ENCODE measurements around the gene ANKRD11.
"Not testable (repeated sequence)": the region's sequence is repeated elsewhere in the genome, so short reads cannot be mapped to it uniquely, and the experiment has no call there.

ANKRD11 gene

GRCh38 chr16:89425523-89425922 lies 64.8 kb downstream of the ANKRD11 start:
- no peak for DNase-seq

- no peak for DNase-seq
These were observed 66.6 kb downstream of the ANKRD11 start for GRCh38 chr16:89423681-89424260.

DNA sequence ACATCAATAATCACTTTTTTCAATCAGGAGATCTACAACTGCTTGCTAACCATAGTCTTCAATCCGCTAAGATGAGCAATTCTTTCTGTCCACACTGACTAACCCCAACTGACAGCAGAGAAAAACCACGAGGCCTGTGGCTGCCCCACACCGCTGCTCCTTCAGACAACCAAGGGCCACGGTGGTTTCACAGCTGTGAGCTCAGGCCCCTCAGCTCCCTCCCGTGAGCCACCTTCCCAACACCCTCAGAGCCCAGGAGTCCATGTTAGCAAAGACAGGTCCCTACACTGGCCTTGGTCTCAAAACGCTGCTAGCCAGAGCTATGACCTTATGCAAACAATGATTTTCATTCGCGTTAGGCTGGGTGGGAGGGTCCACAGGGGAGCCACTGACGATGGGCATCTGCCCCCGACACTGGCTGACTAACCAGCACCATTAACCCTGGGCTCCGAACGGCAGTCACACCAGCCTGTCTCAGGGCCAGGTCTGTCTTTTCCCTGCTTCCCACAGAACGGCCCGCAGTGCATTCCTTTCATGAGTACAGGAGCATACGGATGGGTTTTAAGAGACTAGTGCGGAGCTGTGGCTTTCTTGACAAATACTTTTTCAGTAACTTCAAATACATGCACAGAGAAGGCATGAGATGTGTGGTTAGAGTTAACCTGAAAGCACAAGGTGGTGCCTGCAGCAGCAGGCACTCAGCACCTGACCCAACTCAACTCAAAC lies 67.3 kb downstream of the ANKRD11 start:
- no peak for DNase-seq

DNA sequence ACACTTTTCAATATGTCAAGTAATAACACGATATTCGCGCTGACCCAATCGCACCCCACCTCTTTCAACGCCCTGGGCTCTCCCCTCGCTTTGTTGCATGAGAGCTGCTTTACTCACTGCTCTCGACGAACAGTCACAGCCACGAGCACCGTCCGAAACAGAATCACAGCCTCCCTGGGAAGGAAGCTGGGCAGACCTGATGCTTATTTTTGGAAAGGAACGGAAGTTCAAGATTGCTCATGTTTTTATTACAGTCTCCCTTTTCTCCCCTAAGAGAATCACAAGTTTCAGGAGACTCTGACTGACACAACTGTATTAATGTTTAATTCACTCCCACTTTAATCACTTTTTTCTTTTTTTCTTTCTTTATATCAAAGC lies 67.8 kb downstream of the ANKRD11 start:
- DNase-seq, result no peak

- DNase-seq, result not testable (repeated sequence)
These were observed 69.1 kb downstream of the ANKRD11 start for GRCh38 chr16:89421300-89421699.

DNA sequence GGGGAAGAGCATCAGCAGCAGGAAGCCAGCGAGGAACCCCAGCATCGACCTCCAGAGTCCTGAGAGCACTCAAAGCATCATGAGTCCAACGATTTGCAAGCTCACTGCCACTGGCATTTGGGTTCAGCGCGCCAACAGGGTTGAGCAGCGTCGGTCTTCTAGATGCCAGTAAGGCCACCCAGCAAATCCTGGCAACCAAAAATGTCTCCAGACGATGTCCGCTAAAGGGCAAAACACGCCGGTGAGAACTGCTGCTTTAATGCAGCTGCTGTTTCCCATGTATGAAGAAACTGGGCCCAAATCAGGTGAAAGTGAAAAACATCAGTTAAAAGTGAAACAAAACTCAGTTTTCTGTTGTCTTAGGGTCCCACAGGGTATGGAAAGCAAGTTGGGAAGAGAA lies 70.2 kb downstream of the ANKRD11 start:
- no peak for DNase-seq

DNA sequence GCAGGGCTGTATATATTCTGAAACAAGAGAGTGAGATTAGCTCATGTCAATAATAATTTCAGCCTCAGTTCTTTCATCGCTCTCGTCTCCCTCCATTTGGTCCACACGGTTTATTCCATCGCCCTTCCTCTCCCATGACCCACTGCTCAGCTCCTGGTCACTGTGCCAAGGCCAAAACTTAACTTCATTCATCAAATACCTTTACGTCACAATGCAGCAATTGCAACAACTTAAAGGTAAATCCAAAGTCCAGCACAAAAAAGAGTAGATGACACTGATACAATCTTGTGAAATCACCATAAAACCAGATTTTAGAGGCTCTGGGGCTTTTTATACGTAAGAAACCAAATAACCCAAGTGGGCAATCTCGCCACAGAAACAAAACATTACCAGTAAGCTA lies 72.0 kb downstream of the ANKRD11 start:
- DNase-seq, result no peak

DNA sequence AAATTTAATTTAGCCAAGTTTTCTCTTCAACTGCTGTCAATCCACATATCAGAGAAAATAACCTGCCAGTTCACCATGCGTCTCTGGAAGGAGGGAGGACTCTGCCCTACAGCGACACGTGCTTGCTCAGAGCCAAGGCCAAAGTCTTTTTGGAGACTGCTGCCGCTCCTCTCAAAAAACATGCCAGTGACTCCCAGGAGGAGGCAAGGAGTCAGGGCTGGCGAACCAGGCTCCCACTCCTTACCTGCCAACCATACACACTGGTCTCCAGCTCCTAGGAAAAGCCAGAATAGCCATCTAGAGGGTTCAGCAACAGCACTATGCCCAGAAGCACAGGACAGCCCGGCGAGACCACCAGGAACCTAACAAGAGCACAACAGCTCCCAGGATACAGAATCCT lies 73.0 kb downstream of the ANKRD11 start:
- DNase-seq, result no peak

GRCh38 chr16:89413811-89414585 lies 76.4 kb downstream of the ANKRD11 start:
- no peak for DNase-seq

DNA sequence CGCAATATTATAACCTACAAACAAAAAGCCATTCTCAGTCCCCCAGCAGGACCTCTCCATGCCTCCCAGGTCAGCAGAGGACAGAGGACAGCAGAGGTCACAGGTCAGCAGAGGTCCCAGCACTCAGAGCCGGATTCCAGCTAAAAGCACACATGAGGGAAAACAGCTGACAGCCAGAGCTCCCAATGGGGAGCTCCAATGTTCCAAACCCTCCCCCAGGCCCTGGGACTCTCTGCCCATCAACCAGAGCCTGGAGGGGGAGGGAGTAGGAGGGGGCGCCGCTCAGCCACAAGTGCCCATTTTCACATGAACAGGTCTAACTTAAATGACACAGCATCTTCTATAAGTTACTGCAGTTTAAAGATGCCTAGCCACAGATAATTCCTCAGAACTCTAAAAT lies 77.5 kb downstream of the ANKRD11 start:
- DNase-seq, result no peak

DNA sequence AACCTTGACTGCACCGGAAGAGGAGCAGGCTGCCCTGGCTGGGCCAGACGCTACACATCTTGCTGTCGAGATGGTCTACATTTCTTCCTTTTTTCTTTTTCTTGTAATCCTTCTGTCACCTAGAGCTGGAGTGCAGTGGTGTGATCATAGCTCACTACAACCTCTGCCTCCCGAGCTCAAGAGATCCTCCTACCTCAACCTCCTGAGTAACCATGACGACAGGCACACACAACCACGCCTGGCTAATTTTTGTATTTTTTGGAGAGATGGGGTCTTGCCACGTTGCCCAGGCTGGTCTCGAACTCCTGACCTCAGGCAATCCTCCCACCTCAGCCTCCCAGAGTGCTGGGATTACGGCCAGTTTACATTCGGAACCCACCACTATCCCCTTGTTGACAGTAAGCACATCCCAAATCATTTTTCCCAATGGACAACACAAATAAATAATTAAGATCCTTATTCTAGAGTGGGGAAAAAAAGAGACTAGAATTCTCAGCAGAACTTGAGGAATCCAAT lies 79.0 kb downstream of the ANKRD11 start:
- DNase-seq, result no peak

DNA sequence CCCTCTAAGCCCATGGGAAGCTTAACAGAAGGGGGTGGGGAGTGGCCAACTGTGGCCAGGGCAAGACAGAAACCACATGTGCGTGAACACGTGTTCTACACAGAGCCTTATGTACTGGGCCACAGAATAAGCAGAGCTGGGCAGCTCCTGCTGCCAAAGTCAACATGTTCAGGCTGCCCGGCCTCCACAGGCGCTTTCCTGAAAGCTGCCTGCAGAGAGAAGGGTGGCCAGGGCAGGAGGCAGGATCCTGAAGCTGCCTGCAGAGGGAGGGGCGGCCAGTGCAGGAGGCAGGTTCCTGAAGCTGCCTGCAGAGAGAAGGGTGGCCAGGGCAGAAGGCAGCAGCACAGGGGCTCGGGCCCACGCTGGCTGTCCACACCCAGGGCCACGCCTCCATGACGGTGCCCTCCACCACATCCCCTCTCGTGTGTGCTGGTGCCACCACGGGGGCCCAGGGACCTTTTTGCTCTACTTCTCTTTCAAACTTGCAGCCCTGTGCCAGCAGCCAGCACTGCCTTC lies 79.5 kb downstream of the ANKRD11 start:
- no peak for DNase-seq

DNA sequence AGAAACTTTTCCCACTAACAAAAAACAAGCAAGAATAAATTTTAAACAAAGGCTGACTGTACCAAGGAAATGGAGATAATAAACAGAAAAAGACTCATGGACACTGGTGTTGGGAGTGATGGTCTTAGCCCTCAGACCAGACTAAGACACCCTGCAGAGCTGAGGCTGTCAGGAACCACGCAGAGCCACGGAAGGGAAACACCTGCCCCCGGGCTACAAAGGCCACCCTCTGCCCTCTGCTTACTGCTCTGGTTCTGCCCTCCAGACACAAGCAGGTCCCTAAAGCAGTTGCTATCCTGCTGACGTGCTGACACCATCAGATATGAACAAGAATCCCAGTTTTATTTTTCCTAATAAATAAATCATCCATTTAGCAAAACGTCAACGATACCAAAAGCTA lies 80.0 kb downstream of the ANKRD11 start:
- DNase-seq, result no peak

DNA sequence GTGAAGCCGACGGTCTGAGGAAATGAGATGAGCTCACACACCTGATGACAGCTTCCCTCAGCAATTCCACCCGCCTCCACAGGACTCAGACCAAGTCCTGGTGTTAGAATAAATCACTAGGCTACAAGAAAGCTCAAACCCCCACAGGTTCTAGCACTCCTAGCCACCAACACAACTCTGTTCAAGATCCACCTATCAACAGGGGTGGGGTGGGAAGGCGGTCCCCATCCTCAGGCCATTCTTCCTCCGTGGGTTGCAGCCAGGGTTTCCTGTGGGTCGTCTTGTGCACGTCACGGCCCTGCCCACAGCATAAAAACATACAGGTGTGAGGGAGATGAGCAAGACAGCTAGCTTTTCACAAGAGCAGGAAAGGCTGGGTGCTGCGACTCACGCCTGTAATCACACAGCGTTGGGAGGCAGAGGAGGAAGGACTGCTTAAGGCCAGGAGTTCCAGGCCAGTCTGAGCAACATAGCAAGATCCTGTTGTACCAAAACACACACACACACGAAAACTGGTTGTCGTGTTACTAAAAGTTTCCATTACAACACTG lies 81.1 kb downstream of the ANKRD11 start:
- DNase-seq, result no peak

DNA sequence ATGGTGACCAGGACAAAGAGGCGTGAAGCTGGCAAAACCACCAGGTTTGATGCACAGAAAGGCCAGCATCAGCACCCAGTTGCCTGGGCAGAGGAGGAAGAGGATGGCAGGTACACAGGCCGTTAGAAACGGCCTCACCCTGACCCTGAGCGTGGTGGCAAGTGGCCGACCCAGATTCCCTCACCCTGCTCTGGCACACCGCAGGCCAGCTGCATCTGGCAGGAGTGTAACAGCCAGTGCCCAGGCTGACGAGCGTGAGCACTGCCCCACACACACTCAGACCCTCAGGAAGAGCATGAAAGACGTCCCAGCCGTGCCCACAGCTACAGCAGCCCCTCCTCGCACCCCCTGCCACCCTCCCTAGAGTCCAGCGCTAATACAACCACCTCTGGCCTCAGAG lies 82.0 kb downstream of the ANKRD11 start:
- no peak for DNase-seq

DNA sequence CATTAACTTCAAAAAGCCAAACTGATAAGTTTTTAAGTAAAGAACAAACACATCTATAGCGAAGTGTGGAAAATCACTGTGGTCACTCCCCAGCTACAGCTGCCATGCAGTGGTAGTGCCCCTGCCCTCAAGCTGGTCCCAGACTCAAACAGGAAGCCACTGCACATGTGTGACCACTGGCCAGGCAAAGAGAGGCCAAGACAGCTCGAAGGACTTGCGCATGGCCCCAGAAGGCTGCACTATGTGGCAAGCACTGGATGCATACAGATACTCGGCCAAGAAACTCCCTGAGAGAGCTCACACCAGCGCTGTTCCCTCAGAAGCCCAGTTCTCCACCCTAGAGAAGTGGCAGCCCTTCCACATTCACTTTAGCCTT lies 82.4 kb downstream of the ANKRD11 start:
- no peak for DNase-seq

GRCh38 chr16:89407282-89407924 lies 83.0 kb downstream of the ANKRD11 start:
- DNase-seq, result no peak

GRCh38 chr16:89406277-89406888 lies 84.0 kb downstream of the ANKRD11 start:
- no peak for DNase-seq

DNA sequence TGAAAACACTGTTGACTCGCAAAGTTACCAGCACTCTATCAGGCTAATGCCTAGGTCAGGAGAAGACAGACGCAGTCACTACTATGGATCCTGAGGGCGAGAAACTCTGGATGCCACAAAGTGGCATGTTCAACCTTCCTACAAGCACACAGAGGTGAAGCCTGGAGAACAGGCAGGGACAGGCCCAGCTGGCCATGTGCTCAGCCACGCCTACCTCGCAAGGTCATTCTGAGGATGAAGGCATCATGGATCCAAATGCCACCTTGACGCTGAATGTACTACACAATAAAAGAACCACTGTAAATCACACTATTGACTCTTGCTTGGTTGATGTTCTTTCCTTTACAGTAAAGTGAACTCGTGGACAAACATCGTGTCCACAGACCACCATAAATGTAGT lies 85.8 kb downstream of the ANKRD11 start:
- no peak for DNase-seq

DNA sequence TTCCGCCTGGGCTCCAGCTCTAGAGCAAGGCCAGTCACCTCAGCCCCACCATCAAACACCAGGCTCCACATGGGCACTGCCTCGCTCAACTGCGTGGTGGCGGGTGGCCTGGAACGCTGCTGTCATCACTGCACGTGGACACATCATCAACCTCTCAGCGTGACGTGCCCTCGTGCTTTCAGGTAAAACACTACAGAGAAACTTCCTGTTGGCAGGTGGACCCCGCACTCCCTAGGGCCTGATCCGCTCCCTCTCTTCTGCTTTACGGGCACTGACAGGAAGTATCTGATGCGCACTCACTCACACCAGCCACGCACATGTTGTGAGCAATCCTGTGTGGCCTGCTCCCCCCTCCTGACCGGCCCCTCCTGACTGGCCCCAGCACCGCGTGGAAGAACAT lies 87.4 kb downstream of the ANKRD11 start:
- no peak for DNase-seq

DNA sequence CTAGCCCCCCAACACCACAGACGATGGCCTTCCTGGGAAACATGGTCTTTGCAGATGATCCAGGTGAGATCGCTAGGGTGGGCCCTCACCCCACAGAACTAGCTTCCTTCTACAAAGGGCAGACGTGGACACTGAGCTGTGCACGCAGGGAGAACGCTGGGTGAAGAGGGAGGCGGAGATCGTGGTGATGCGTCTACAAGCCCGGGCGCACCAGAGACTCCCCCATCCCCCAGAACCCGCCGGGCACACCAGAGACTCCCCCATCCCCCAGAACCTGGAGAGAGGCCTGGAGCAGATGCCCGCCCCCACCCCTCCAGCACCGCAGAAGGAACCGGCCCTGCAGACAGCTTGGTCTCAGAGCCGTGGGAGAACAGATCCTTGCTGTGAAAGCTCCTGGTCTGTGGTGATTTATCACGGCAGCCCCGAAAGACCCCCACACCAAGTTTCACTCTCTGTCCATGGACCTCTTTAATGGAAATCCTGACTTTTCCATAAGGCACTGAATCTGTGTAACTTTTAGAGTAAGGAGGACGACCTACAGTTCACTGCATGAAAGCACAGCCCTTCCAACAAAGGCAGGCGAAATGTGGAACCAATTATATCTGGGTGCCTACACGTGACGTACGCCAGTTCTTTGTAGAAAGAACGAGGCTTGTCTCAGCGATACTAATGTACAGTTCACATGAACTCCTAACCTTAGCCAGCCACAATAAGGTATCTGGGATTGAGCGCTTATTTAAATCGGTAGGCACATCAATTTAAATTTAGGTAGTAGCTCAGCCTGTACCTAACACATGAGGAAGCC lies 88.5 kb downstream of the ANKRD11 start:
- no peak for DNase-seq

- DNase-seq, result no peak
These were observed 89.2 kb downstream of the ANKRD11 start for GRCh38 chr16:89401205-89401604.
